ENCODE results near the gene PRPF31. TPM values are rescaled to one million over a fixed set of nuclear protein-coding genes. Genes with fewer than 3 reads are reported as not detected.
A peak's percentile ranks its signal among the peaks of the same experiment; 100 is the strongest.

The PRPF31 gene
- total and polyA plus RNA-seq, 9 of the 15 experiments (the other 6 are each of a cell fraction or from before 2014, with no cell fraction given), result 5.8 to 92.2 (median 69.2) TPM

- no peak for ATAC-seq
- intact Hi-C loops (cut with micrococcal nuclease), result no loop called here
- no peaks in the 10 kb centered on the region for H3K79me2 ChIP-seq (ENCODE audit: control insufficient read depth, insufficient read depth, low read length)
- ChIA-PET CTCF (ENCODE audit: low intra/inter-chr PET ratio) (no interaction called here), POLR2A (no interaction called here)
- no peak for DNase-seq (ENCODE audit: extremely low read depth in 1 of 4, low spot score in 3 of 4)
- H3K27ac ChIP-seq (ENCODE audit: extremely low read depth, low read depth, low read length), result no peak overlapping the region
- FAIRE-seq, result no peak
- H3K36me3 ChIP-seq (ENCODE audit: control insufficient read depth, insufficient read depth, low read length), result peaks cover 72% of the 10 kb centered on the region; the same call in 2 of the 3 replicates
- 96% methylated on average over 12 of the region's 20 CpGs for WGBS (ENCODE audit: insufficient coverage, low coverage, missing lambda C conversion rate)
- no peak for TF ChIP-seq TAF1 (IDR thresholded peaks at IDR 0.05; ENCODE audit: control insufficient read depth, extremely low read depth, insufficient read depth, low read length, severe bottlenecking)
- TF ChIP-seq GABPB2 (CRISPR knock-in tag; conservative IDR thresholded peaks at IDR 0.05), result no peak
- no peak for TF ChIP-seq TEAD1 (CRISPR knock-in tag; IDR thresholded peaks at IDR 0.05)
- no peaks in the 10 kb centered on the region for H3K9me1 ChIP-seq (ENCODE audit: control insufficient read depth, insufficient read depth, low read length)
- no peak overlapping the region for H3K4me3 ChIP-seq
- H3K4me1 ChIP-seq (replicated peaks in 1 of 2; ENCODE audit: control insufficient read depth in 2 of 2, insufficient read depth in 2 of 2, low read length in 2 of 2), result no peaks in the 10 kb centered on the region; a peak in 2 of 5 replicates
- BruUV-seq (replicated peaks), result no TSS peak
- no peak overlapping the region for H3K9ac ChIP-seq (ENCODE audit: insufficient read depth in 1 of 2, low read depth in 2 of 2, low read length in 2 of 2)
- no peaks in the 10 kb centered on the region for H4K20me1 ChIP-seq (replicated peaks; ENCODE audit: control insufficient read depth, insufficient read depth, low read length)
- no peaks in the 10 kb centered on the region for H3K9me3 ChIP-seq (replicated peaks; ENCODE audit: control insufficient read depth, insufficient read depth, low read depth, low read length)
- no peak overlapping the region for H3K4me2 ChIP-seq (ENCODE audit: insufficient read depth, low read length)
- no peak overlapping the region for H2AFZ ChIP-seq (ENCODE audit: low read depth, low read length)
- in situ Hi-C loops (cut with MboI), result no loop called here
- H3K27me3 ChIP-seq (ENCODE audit: control insufficient read depth in 2 of 2, insufficient read depth in 2 of 2, low read length in 2 of 2), result no peaks in the 10 kb centered on the region
Measured at GRCh38 chr19:54128441-54128725, 12.8 kb downstream of the PRPF31 start.

- Histone ChIP-seq H3K36me3 (ENCODE audit: control insufficient read depth, insufficient read depth, low read length) (peaks cover 66% of the 10 kb centered on the region; the same call in 2 of the 3 replicates), H3K9me1 (ENCODE audit: control insufficient read depth, insufficient read depth, low read length) (no peaks in the 10 kb centered on the region), H4K20me1 (replicated peaks; ENCODE audit: control insufficient read depth, insufficient read depth, low read length) (no peaks in the 10 kb centered on the region), H3K79me2 (ENCODE audit: control insufficient read depth, insufficient read depth, low read length) (no peaks in the 10 kb centered on the region), H2AFZ (ENCODE audit: low read depth, low read length) (no peak overlapping the region), H3K27me3 (ENCODE audit: control insufficient read depth in 2 of 2, insufficient read depth in 2 of 2, low read length in 2 of 2) (no peaks in the 10 kb centered on the region), H3K4me3 (no peak overlapping the region), H3K4me1 (replicated peaks in 1 of 2; ENCODE audit: control insufficient read depth in 2 of 2, insufficient read depth in 2 of 2, low read length in 2 of 2) (no peaks in the 10 kb centered on the region; a peak in 2 of 5 replicates), H3K9me3 (replicated peaks; ENCODE audit: control insufficient read depth, insufficient read depth, low read depth, low read length) (no peaks in the 10 kb centered on the region), H3K4me2 (ENCODE audit: insufficient read depth, low read length) (no peak overlapping the region), H3K27ac (ENCODE audit: extremely low read depth, low read depth, low read length) (no peak overlapping the region), H3K9ac (ENCODE audit: insufficient read depth in 1 of 2, low read depth in 2 of 2, low read length in 2 of 2) (0 out of 4 replicates have a peak overlapping the region, but pooled peaks of 1 of the 2 experiments have one; percentile 35)
- FAIRE-seq, result no peak
- POLR2A ChIA-PET, result interaction anchor here (0.5 to 1.0 kb wide), 2 partner anchors 13 to 27 kb away, joined by 3 read pairs; partner anchors contain the start of genes PRPF31 and TFPT
- ATAC-seq, result no peak
- intact Hi-C loops (cut with micrococcal nuclease), result no loop called here
- WGBS (ENCODE audit: insufficient coverage, low coverage, missing lambda C conversion rate), result 98% methylated on average over 18 of the region's 41 CpGs
- BruUV-seq (replicated peaks), result no TSS peak
- TF ChIP-seq RBFOX2 (IDR thresholded peaks at IDR 0.05; ENCODE audit: low read depth, low read length), result peak; percentile 52
- no peak for TF ChIP-seq ESRRA (IDR thresholded peaks at IDR 0.05; ENCODE audit: borderline replicate concordance, low read depth)
- CTCF ChIA-PET (ENCODE audit: low intra/inter-chr PET ratio), result no interaction called here
- in situ Hi-C loops (cut with MboI), result no loop called here
- no peak for DNase-seq (ENCODE audit: extremely low read depth in 1 of 4, low spot score in 3 of 4)
Measured at GRCh38 chr19:54128796-54129616, 13.5 kb downstream of the PRPF31 start.
